ENCODE data around the gene HSPB2.

DNA sequence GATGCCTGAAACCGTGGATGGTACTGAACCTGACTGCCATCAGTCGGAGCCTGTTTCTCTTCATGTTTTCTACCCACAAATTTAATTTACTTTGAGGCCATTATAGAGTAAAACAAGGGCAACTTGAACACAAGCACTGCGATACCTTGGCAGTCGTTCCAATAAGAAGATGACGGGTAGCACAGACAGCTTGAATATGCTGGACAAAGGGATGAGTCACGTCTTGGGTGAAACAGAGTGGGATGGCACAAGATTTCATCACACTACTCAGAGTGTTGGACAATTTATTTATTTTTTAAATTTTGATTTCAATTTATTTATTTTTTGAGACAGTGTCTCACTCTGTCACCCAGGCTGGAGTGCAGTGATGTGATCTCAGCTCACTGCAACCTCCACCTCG lies 30.3 kb downstream of the HSPB2 start:
- TF ChIP-seq POLR2AphosphoS5 (IDR thresholded peaks at IDR 0.05), result no peak
- TF ChIP-seq CTCF (IDR thresholded peaks at IDR 0.05), result no peak
